Karpas-422 (cell line): Measurements from ENCODE around the gene ARHGAP9. TPM values are rescaled to one million over a fixed set of nuclear protein-coding genes. Genes with fewer than 3 reads are reported as not detected.

ENCODE experiments used
- DNase-seq: peaks from one replicate; pipeline ENCODE4 v3.0.0-alpha.2; 2015
- H2AFZ ChIP-seq: fragments of 200-600 bp; sonication (generic); 2 replicates; pipeline ENCODE4 v1.6.1; 2014; ENCODE audit warnings: antibody characterized with exemption, low read length, mixed read lengths
- H3K27ac ChIP-seq: fragments of 200-600 bp; sonication (generic); 2 replicates; pipeline ENCODE4 v1.5.1; 2014; ENCODE audit warnings: mild to moderate bottlenecking, low read length, moderate library complexity
- H3K27me3 ChIP-seq: fragments of 200-600 bp; sonication (generic); 2 replicates; pipeline ENCODE4 v1.6.1; 2014; ENCODE audit warnings: low read length, mixed read lengths
- H3K36me3 ChIP-seq: fragments of 200-600 bp; sonication (generic); 2 replicates; pipeline ENCODE4 v1.6.1; 2014; ENCODE audit warnings: low read length, mixed read lengths; ENCODE audit not compliant: insufficient read depth
- H3K4me1 ChIP-seq: fragments of 200-600 bp; sonication (generic); 2 replicates; pipeline ENCODE4 v1.6.1; 2014; ENCODE audit warnings: mild to moderate bottlenecking, low read length, mixed read lengths
- H3K4me2 ChIP-seq: fragments of 200-600 bp; sonication (generic); 2 replicates; pipeline ENCODE4 v1.6.1; 2014; ENCODE audit warnings: low read length, low read depth, mild to moderate bottlenecking; ENCODE audit not compliant: poor library complexity, severe bottlenecking
- H3K4me3 ChIP-seq: fragments of 200-600 bp; sonication (generic); 2 replicates; pipeline ENCODE4 v1.5.1; 2014; ENCODE audit warnings: mild to moderate bottlenecking, antibody characterized with exemption, low read length, mixed read lengths
- H3K79me2 ChIP-seq: fragments of 200-600 bp; sonication (generic); 2 replicates; pipeline ENCODE4 v1.6.1; 2014; ENCODE audit warnings: mild to moderate bottlenecking, low read length, mixed read lengths
- H3K9ac ChIP-seq: fragments of 200-600 bp; sonication (generic); 2 replicates; pipeline ENCODE4 v1.6.0; 2014; ENCODE audit warnings: low read length
- H3K9me2 ChIP-seq: fragments of 200-600 bp; sonication (generic), shearing (Covaris generic); replicated peaks from 2 replicates; pipeline ENCODE4 v1.6.0; 2014; ENCODE audit warnings: mild to moderate bottlenecking, low read length, moderate library complexity; ENCODE audit not compliant: insufficient read depth
- H3K9me3 ChIP-seq: fragments of 300-700, 200-600 bp; sonication (generic); 2 replicates; pipeline ENCODE4 v1.6.1; 2014; ENCODE audit warnings: low read length, mixed read lengths
- H4K20me1 ChIP-seq: fragments of 200-600 bp; sonication (generic); 2 replicates; pipeline ENCODE4 v1.6.1; 2014; ENCODE audit warnings: mild to moderate bottlenecking, antibody characterized with exemption, low read length, low read depth; ENCODE audit not compliant: insufficient read depth
- total RNA-seq: library from RNA; depleted of rRNA; stranded (reverse); fragments of >200 nt; shearing (Covaris generic); gene quantifications from 2 replicates; pipeline ENCODE4 v1.2.3, GENCODE V29; 2014; ENCODE audit warnings: low replicate concordance

ARHGAP9 gene
- total RNA-seq, 1 experiment from 2014 or later: 12.3 TPM

DNA sequence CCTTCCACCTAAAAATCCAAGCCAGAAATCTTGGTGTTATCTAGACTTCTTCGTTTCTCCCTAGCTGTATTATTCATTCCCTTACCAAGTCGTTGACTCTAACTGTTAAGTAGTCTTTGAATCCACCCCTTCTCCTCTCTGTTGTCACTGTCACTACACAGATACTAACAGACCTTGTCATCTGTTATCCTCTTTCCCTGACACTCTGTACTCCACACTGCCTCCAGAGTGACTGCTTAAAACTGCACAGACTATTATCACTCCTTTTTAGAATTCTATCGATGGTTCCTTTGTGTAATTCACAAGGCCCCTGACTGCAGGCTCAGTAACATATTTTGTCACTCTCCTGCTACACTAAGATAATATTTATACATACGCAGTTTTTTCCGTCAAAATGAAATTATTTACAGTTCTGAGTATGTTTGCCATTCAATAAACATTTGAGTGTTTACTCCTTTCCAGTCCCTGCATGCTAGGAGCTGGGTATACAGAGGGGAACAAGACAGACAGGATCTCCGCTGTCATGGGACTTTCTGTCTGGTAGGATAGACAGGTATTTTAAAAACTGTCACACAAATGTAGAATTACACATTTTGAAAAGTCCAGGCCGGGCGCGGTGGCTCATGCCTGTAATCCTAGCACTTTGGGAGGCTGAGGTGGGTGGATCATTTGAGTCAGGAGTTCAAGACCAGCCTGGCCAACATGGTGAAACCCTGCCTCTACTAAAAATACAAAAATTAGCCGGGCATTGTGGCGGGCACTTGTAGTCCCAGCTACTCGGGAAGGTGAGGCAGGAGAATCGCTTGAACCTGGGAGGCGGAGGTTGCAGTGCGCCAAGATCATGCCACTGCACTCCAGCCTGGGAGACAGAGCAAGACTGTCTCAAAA is 12.0 kb upstream of the ARHGAP9 start:
- Histone ChIP-seq H3K36me3 (peaks cover 38% of the 10 kb centered on the region), H3K4me2 (no peak overlapping the region), H3K9me2 (no peaks in the 10 kb centered on the region), H3K4me1 (peaks cover 14% of the 10 kb centered on the region), H3K9ac (no peak overlapping the region), H3K79me2 (peaks cover 26% of the 10 kb centered on the region), H4K20me1 (peaks cover 8% of the 10 kb centered on the region; the same call in 1 of the 2 replicates), H3K4me3 (no peak overlapping the region), H3K27me3 (no peaks in the 10 kb centered on the region), H3K27ac (no peak overlapping the region), H3K9me3 (no peaks in the 10 kb centered on the region), H2AFZ (no peak overlapping the region)
- DNase-seq: no peak

DNA sequence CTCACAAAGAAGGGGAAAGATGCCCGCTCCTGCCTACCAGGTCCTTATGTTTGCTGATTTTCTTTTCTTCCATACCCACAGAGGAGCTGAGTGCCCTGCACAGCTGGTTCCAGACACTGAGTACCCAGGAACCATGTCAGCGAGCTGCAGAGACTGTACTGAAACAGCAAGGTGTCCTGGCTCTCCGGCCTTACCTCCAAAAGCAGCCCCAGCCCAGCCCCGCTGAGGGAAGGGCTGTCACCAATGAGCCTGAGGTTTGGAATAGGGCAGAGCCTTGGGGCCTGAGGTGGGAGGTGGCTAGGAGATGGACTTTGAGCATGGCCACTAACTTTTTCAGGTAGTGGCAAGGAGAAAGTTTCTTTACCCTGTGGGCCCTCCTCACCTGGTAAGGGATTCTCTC is 10.5 kb upstream of the ARHGAP9 start:
- H3K36me3 ChIP-seq: peaks cover 38% of the 10 kb centered on the region
- H3K4me3 ChIP-seq: no peak overlapping the region
- H4K20me1 ChIP-seq: peaks cover 8% of the 10 kb centered on the region; the same call in 1 of the 2 replicates
- no peak overlapping the region for H3K4me2 ChIP-seq
- H3K79me2 ChIP-seq: peaks cover 26% of the 10 kb centered on the region
- H3K9me3 ChIP-seq: no peaks in the 10 kb centered on the region
- DNase-seq: no peak
- H3K9ac ChIP-seq: no peak overlapping the region
- no peaks in the 10 kb centered on the region for H3K9me2 ChIP-seq
- no peaks in the 10 kb centered on the region for H3K27me3 ChIP-seq
- peaks cover 14% of the 10 kb centered on the region for H3K4me1 ChIP-seq
- no peak overlapping the region for H3K27ac ChIP-seq
- no peak overlapping the region for H2AFZ ChIP-seq

DNA sequence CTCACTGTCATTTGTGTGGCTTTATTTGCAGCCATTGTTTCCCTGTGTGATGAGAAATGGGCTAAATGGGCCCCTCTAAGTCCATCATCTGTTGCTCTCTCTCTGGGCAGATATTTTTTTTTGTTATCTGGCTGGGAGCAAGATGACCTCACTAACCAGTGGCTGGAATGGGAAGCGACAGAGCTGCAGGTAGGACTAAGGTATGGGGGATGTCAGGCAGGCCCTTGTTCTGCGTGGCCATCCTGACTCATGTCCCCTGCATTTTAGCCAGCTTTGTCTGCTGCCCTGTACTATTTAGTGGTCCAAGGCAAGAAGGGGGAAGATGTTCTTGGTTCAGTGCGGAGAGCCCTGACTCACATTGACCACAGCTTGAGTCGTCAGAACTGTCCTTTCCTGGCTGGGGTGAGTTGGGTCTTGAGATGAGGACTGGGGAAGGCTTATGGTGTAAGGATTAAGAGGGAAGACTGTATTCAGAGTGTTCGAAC is 9.5 kb upstream of the ARHGAP9 start:
- Histone ChIP-seq H3K79me2 (peaks cover 26% of the 10 kb centered on the region), H3K9me3 (no peaks in the 10 kb centered on the region), H3K9me2 (no peaks in the 10 kb centered on the region), H3K27me3 (no peaks in the 10 kb centered on the region), H3K4me3 (peak overlapping the region; percentile 93), H3K4me2 (peak overlapping the region; percentile 83), H3K4me1 (peaks cover 14% of the 10 kb centered on the region), H3K9ac (peak overlapping the region; percentile 89), H4K20me1 (peaks cover 8% of the 10 kb centered on the region; the same call in 1 of the 2 replicates), H3K36me3 (peaks cover 38% of the 10 kb centered on the region), H3K27ac (peak overlapping the region; percentile 70; the same call in 1 of the 2 replicates), H2AFZ (no peak overlapping the region)
- DNase-seq: no peak

DNA sequence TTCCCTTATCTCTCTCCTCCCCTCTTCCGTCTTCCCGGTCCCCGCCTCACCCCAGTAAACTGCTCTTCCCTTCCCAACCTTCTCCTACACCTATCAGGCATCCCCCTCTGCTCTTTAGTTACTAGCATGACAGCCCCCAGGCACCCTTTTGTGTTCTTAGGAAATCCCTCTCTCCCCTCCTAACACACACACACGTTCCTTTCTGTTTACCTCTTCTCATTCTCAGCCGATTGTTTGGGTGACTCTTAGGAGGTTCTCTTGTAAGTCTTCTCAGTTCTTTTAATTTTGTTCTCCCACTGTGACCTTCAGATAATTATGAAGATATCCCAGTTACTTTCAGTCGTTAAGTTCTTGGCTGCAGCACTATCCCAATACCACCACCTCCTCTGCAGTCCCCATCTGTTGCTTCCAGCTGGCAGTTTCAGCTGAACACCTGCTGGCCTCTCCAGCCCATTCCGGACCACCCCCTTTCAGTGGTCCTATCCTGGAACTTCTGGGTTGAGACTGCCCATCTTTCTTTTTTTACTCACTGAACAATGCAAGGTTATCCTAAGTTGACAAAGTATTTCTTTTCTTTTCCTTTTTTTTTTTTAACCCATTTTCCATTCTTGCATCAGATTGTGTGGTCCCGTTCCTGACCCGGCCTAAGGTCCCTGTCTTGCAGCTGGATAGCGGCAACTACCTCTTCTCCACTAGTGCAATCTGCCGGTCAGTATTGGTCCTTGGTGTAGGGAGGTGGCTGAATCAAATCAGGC is 8.9 kb upstream of the ARHGAP9 start:
- H3K9me3 ChIP-seq: no peaks in the 10 kb centered on the region
- no peaks in the 10 kb centered on the region for H3K27me3 ChIP-seq
- peak overlapping the region; percentile 93 for H3K4me3 ChIP-seq
- H3K4me2 ChIP-seq: peak overlapping the region; percentile 83
- no peak overlapping the region for H2AFZ ChIP-seq
- H3K9ac ChIP-seq: peak overlapping the region; percentile 89
- H4K20me1 ChIP-seq: peaks cover 8% of the 10 kb centered on the region; the same call in 1 of the 2 replicates
- peak overlapping the region; percentile 70; the same call in 1 of the 2 replicates for H3K27ac ChIP-seq
- no peak for DNase-seq
- H3K4me1 ChIP-seq: peaks cover 14% of the 10 kb centered on the region
- H3K36me3 ChIP-seq: peaks cover 35% of the 10 kb centered on the region
- H3K9me2 ChIP-seq: no peaks in the 10 kb centered on the region
- peaks cover 26% of the 10 kb centered on the region for H3K79me2 ChIP-seq

DNA sequence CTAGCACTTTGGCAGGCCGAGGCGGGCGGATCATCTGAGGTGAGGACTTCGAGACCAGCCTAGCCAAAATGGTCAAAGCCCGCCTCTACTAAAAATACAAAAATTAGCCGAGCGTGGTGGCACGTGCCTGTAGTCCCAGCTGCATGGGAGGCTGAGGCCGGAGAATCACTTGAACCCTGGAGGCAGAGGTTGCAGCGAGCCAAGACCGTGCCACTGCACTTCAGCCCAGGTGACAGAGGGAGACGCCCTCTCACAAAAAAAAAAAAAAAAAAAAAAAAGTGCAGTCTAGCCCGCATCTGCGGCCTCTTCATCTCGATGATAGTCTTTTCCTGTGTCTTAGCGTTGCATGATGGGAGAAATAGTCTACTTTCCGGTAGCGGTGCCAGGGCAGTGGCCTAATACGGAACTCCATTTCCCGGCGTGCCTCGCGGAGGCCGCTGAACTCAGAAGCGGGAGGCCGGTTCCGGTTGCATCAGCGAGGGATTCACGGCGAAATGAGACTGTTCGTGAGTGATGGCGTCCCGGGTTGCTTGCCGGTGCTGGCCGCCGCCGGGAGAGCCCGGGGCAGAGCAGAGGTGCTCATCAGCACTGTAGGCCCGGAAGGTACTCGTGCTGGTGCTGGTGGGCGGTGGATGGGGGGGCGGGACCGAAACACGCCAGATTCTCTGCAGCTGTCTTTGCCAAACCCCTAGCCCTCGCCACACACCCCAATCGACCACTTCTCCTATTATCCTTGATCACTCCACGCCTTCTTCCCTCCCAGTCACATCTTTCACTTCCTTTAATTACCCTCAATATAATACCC is 8.1 kb upstream of the ARHGAP9 start, which contains the start of gene MARS1:
MARS1 (plus strand) TSS at position 472 of the 805 bp plus-strand sequence; CDS start at position 495, 23 bp downstream.
- DNase-seq: peak; percentile 99

DNA sequence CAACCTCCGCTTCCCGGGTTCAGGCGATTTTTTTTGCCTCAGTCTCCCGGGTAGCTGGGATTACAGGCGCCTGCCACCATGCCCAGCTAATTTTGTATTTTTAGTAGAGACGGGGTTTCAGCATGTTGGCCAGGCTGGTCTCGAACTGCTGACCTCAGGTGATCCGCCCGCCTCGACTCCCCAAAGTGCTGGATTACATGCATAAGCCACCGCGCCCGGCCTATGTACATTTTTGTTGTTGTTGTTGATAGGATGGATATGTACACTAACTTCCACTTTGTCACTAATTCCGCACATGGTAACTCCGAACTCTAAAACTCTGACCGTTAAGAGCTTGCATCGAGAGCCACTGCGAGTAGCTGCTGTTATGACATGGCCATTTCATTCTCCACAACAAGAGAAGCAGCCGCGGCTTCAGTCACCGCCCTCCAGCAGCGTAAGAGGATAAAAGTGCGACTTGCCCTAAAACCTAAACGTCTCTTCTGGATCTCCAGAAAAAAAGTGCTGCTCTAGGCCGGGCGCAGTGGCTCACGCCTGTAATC is 7.5 kb upstream of the ARHGAP9 start:
- peaks cover 14% of the 10 kb centered on the region for H3K4me1 ChIP-seq
- no peaks in the 10 kb centered on the region for H3K9me2 ChIP-seq
- peaks cover 27% of the 10 kb centered on the region for H3K36me3 ChIP-seq
- peaks cover 8% of the 10 kb centered on the region; the same call in 1 of the 2 replicates for H4K20me1 ChIP-seq
- H3K4me2 ChIP-seq: peak overlapping the region; percentile 33
- H3K27ac ChIP-seq: no peak overlapping the region
- H3K4me3 ChIP-seq: peak overlapping the region; percentile 41; the same call in 1 of the 2 replicates
- H3K9ac ChIP-seq: 0 out of 2 replicates have a peak overlapping the region, but pooled peaks have one; percentile 5
- H3K27me3 ChIP-seq: no peaks in the 10 kb centered on the region
- H3K9me3 ChIP-seq: no peaks in the 10 kb centered on the region
- DNase-seq: no peak
- H2AFZ ChIP-seq: 0 out of 2 replicates have a peak overlapping the region, but pooled peaks have one; percentile 21
- peaks cover 26% of the 10 kb centered on the region for H3K79me2 ChIP-seq

More for the DNA sequence above, 8.1 kb upstream of the ARHGAP9 start, which contains the start of gene MARS1:
- peaks cover 33% of the 10 kb centered on the region for H3K36me3 ChIP-seq
- peaks cover 8% of the 10 kb centered on the region; the same call in 1 of the 2 replicates for H4K20me1 ChIP-seq
- peaks cover 14% of the 10 kb centered on the region for H3K4me1 ChIP-seq
- peak within 1 kb of the TSS; percentile 93 for H3K4me3 ChIP-seq
- H3K27ac ChIP-seq: peak within 1 kb of the TSS; percentile 70; the same call in 1 of the 2 replicates
- no peaks in the 10 kb centered on the region for H3K27me3 ChIP-seq
- H3K9me3 ChIP-seq: no peaks in the 10 kb centered on the region
- 0 out of 2 replicates have a peak within 1 kb of the TSS, but pooled peaks have one; percentile 21 for H2AFZ ChIP-seq
- peak within 1 kb of the TSS; percentile 83 for H3K4me2 ChIP-seq
- H3K9me2 ChIP-seq: no peaks in the 10 kb centered on the region
- peaks cover 26% of the 10 kb centered on the region for H3K79me2 ChIP-seq
- peak within 1 kb of the TSS; percentile 89 for H3K9ac ChIP-seq

DNA sequence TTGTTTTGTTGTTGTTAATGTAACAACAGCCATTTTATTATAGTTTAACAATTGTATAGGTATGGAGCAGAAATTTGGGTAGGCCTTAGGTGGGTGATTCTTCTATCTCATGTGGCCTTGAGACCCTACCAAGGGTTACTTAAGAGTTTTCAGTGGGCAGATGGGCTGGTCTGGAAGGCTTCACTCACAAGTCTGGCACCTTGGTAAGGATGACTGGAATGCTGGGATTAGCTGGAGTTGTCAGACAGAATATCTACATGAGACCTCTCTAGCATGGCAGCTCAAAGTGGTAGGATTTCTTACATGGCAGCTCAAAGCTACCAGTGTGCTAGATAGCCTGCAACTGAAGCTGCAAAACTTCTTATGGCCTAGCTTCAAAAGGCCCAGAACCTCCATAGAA is 6.0 kb upstream of the ARHGAP9 start:
- peaks cover 14% of the 10 kb centered on the region for H3K4me1 ChIP-seq
- no peaks in the 10 kb centered on the region for H3K27me3 ChIP-seq
- peaks cover 26% of the 10 kb centered on the region for H3K79me2 ChIP-seq
- no peak for DNase-seq
- H3K4me2 ChIP-seq: no peak overlapping the region
- H4K20me1 ChIP-seq: peaks cover 8% of the 10 kb centered on the region; the same call in 1 of the 2 replicates
- H3K9me2 ChIP-seq: no peaks in the 10 kb centered on the region
- H3K4me3 ChIP-seq: no peak overlapping the region
- no peaks in the 10 kb centered on the region for H3K9me3 ChIP-seq
- H3K9ac ChIP-seq: no peak overlapping the region
- peak overlapping the region; percentile 8; the same call in 1 of the 2 replicates for H2AFZ ChIP-seq
- peaks cover 18% of the 10 kb centered on the region for H3K36me3 ChIP-seq
- no peak overlapping the region for H3K27ac ChIP-seq
